Activated T-helper 2 cell treated with anti-CD3 and anti-CD28 coated beads, Interferon-gamma antibody, Interleukin-2, Interleukin-4, amounts not matched to agents 10 μg/mL and 5 μg/mL and 100 μg/mL, durations not matched to agents 14 hours and 24 hours and 36 hours (primary cell): ENCODE measurements around the gene XBP1. TPM values are rescaled to one million over a fixed set of nuclear protein-coding genes. Genes with fewer than 3 reads are reported as not detected.
"Not testable (repeated sequence)": the region's sequence is repeated elsewhere in the genome, so short reads cannot be mapped to it uniquely, and the experiment has no call there.

Source experiments
- DNase-seq: peaks from one replicate; pipeline ENCODE4 v3.0.0; 2021; ENCODE audit warnings: low spot score
- H3K27ac Mint-ChIP-seq: one replicate; pipeline ENCODE4 v1.8.0; 2021; ENCODE audit warnings: mixed read lengths
- H3K27me3 Mint-ChIP-seq: one replicate; pipeline ENCODE4 v1.8.0; 2021; ENCODE audit warnings: low read depth, mixed read lengths
- H3K36me3 Mint-ChIP-seq: one replicate; pipeline ENCODE4 v1.8.0; 2021; ENCODE audit warnings: low read depth, mixed read lengths
- H3K4me1 Mint-ChIP-seq: one replicate; pipeline ENCODE4 v1.8.0; 2021; ENCODE audit warnings: low read depth, mixed read lengths
- H3K4me3 Mint-ChIP-seq: one replicate; pipeline ENCODE4 v1.8.0; 2021; ENCODE audit warnings: low read depth, mild to moderate bottlenecking, moderate library complexity, mixed read lengths
- H3K9me3 Mint-ChIP-seq: one replicate; pipeline ENCODE4 v1.8.0; 2021; ENCODE audit warnings: mixed read lengths
- intact Hi-C: fragments of 100-400 bp; cut with micrococcal nuclease; formaldehyde crosslinking; loops from one replicate; pipeline ENCODE4 v1.15.1; 2023
- total RNA-seq: library from RNA; stranded (reverse); gene quantifications from 2 replicates; pipeline ENCODE4 v1.2.3, GENCODE V29; 2022

The XBP1 gene
- total RNA-seq, 1 donor from 2014 or later: 152 TPM

DNA sequence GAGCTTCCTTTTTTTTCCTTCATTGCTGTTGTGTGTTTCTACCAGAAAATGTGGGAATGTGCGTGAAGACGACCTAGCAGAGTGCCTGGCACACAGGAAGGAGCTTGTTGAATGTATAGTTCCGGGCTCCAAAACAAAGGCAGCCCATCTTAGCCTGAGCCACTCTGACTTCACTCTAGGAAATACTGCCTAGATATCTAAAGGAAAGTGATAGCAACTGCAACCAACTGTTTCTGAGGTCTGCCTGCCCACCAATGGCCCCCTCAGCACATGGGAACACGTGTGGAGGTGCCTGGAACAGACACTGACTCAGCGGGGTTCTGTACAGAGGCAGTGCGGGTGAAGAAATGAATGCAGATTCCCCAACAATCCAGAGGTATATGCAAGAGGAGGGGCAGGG is 14.7 kb upstream of the XBP1 start:
- Mint-ChIP-seq H3K27ac (peak overlapping the region; percentile 40), H3K27me3 (no peaks in the 10 kb centered on the region), H3K4me1 (peaks cover 77% of the 10 kb centered on the region), H3K36me3 (peaks cover 35% of the 10 kb centered on the region), H3K9me3 (no peaks in the 10 kb centered on the region), H3K4me3 (no peak overlapping the region)
- no peak for DNase-seq
- intact Hi-C loops: no loop called here

- Mint-ChIP-seq H3K36me3 (peaks cover 40% of the 10 kb centered on the region), H3K4me3 (no peak overlapping the region), H3K9me3 (no peaks in the 10 kb centered on the region), H3K27me3 (no peaks in the 10 kb centered on the region), H3K4me1 (peaks cover 79% of the 10 kb centered on the region), H3K27ac (peak overlapping the region; percentile 18)
- intact Hi-C loops: loop anchor here (5.0 kb wide), 1 partner anchor 93 kb away; no protein-coding TSS in a partner anchor
- no peak for DNase-seq
These were observed 13.6 kb upstream of the XBP1 start for GRCh38 chr22:28813772-28814518.

DNA sequence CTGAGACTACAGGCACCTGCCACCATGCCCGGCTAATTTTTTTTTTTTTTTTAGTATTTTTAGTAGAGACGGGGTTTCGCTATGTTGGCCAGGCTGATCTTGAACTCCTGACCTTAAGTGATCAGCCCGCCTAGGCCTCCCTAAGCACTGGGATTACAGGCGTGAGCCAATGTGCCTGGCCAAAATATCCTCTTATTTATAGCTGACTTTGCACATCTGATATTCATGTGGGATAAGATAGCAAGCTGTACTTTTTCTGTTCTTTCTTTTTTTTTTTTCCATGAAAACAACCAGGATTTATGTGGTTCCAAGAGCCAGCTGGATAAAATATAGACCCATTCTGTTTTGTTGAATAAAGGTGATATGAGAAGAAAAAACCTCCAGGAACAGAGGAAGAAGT is 12.1 kb upstream of the XBP1 start:
- Mint-ChIP-seq H3K4me3 (peak overlapping the region; percentile 59), H3K27me3 (no peaks in the 10 kb centered on the region), H3K27ac (peak overlapping the region; percentile 71), H3K9me3 (no peaks in the 10 kb centered on the region), H3K4me1 (peaks cover 71% of the 10 kb centered on the region), H3K36me3 (peaks cover 49% of the 10 kb centered on the region)
- intact Hi-C loops: loop anchor here (5.0 kb wide), 1 partner anchor 95 kb away; no protein-coding TSS in a partner anchor
- no peak for DNase-seq

GRCh38 chr22:28810821-28811491 is 10.6 kb upstream of the XBP1 start:
- DNase-seq: peak; percentile 50
- Mint-ChIP-seq H3K4me1 (peaks cover 69% of the 10 kb centered on the region), H3K4me3 (peak overlapping the region; percentile 59), H3K9me3 (no peaks in the 10 kb centered on the region), H3K36me3 (peaks cover 54% of the 10 kb centered on the region), H3K27ac (peak overlapping the region; percentile 82), H3K27me3 (no peaks in the 10 kb centered on the region)
- intact Hi-C loops: loop anchor here (1.0 to 5.0 kb wide), 3 partner anchors 12 to 96 kb away; partner anchors contain the start of gene CCDC117

DNA sequence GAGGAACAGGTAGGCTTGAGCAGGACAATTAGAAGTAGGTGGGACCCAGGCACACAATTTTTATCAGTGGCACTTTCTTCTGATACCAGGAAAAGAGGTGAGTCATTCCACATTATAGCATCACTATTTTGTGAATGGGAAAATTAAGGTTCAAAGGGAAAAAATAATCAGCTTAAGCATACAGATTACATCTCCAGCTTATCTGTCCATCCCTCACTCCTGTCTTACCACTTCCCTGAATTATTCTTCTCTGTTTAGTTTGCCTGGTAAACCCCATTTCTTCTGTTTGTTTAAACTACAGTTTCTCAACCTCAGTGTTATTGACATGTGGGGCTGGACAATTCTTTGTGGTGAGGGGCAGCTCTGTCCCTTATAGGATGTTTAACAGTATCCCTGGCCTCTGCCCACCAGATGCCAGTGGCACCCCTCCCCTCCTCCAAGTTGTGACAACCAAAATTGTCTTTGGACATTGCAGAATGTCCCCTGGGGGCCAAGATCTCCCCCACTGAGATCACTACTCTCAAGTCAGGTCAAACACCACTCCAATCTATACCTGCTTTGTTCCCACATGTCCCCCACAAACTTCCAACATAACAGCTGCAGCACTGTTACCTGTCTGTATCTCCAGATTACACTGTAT is 8.5 kb upstream of the XBP1 start:
- Mint-ChIP-seq H3K4me3 (peak overlapping the region; percentile 2), H3K36me3 (peaks cover 46% of the 10 kb centered on the region), H3K9me3 (no peaks in the 10 kb centered on the region), H3K4me1 (peaks cover 54% of the 10 kb centered on the region), H3K27me3 (no peaks in the 10 kb centered on the region), H3K27ac (peak overlapping the region; percentile 38)
- intact Hi-C loops: no loop called here
- no peak for DNase-seq

DNA sequence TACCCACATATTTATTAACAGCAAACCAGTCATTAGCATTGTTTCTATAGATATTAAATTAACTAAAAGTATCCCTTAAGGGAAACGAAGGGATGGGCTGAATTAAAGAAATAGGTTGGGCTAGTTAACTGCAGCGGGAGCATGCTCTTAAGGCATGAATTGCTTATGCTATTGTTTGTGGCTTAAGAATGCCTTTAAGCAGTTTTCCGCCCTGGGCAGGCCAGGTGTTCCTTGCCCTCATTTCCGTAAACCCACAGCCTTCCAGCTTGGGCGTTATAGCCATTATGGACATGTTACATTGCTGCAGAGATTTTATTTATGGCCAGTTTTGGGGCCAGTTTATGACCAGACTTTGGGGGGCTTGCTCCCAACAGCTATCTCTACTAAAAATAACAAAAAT is 5.1 kb upstream of the XBP1 start:
- Mint-ChIP-seq H3K36me3 (peaks cover 52% of the 10 kb centered on the region), H3K4me1 (peaks cover 36% of the 10 kb centered on the region)
- H3K9me3 Mint-ChIP-seq, DNase-seq, intact Hi-C loops, H3K4me3 Mint-ChIP-seq, H3K27ac Mint-ChIP-seq, H3K27me3 Mint-ChIP-seq: not testable (repeated sequence)

DNA sequence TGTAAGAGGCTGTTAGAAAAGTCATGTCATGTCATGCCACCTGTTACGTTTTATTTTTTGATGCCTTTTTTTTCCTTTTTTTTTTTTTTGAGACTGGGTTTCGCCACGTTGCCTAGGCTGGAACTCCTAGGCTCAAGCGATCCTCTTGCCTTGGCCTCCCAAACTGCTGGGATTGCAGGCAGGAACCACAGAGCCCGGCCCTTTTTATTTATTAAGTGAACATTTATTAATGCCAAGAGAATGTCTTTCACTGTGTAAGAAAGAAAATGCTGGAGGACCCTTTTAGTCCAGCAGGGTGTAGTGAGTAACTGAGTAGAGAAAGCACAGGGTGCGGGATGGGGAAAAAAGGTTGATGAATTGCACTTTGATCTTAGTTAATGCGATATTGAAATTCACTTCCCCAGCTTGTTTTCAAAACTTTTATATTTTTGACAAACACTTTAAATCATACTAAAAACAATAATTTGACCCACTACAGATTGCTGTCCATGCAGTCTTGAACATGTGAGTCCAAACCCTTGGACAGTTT is 2.3 kb upstream of the XBP1 start:
- no peaks in the 10 kb centered on the region for H3K9me3 Mint-ChIP-seq
- H3K4me3 Mint-ChIP-seq: peak overlapping the region; percentile 82
- intact Hi-C loops: no loop called here
- H3K4me1 Mint-ChIP-seq: peaks cover 23% of the 10 kb centered on the region
- no peaks in the 10 kb centered on the region for H3K27me3 Mint-ChIP-seq
- no peak for DNase-seq
- peak overlapping the region; percentile 83 for H3K27ac Mint-ChIP-seq
- peaks cover 57% of the 10 kb centered on the region for H3K36me3 Mint-ChIP-seq

DNA sequence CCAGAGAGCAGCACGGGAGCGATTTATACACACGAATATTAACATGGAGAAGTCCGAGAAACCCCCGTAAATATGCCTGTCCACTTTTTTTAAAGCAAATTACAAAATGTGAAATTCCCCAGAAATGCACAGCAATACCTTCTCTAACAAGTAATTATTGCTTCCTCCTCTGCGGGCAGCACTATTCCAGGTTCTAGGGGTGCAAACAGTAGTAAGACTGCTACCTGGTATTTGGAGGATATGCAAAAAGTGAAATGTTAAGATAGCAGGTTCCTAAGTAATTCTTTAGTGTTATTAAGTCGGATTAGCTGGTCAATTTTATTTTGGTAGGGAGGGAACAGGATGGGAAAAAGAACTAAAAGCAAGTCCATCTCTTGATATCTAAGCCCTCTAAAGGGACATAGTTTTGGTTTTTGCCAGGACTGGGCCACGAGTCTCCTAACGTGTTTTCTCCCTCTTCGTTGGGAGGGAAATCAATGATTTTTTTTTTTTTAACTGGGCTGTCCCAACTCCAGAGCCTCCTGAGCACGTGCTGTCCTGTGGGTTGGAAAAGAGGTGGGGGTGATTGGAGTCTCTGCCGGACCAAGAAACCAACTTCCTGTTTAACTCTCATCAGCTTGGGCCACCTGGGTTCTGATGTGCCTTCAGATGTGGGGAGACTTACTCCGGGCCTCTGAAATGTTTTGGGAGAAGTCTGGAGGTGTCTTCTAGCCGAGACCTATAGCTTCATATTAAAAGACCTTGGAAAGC is 1.7 kb upstream of the XBP1 start:
- peaks cover 62% of the 10 kb centered on the region for H3K36me3 Mint-ChIP-seq
- no peaks in the 10 kb centered on the region for H3K9me3 Mint-ChIP-seq
- H3K27me3 Mint-ChIP-seq: no peaks in the 10 kb centered on the region
- intact Hi-C loops: no loop called here
- peaks cover 25% of the 10 kb centered on the region for H3K4me1 Mint-ChIP-seq
- peak overlapping the region; percentile 83 for H3K27ac Mint-ChIP-seq
- H3K4me3 Mint-ChIP-seq: peak overlapping the region; percentile 82
- no peak for DNase-seq

- Mint-ChIP-seq H3K4me3 (peak overlapping the region; percentile 99), H3K4me1 (peaks cover 43% of the 10 kb centered on the region), H3K27ac (peak overlapping the region; percentile 97), H3K9me3 (no peaks in the 10 kb centered on the region), H3K27me3 (no peaks in the 10 kb centered on the region), H3K36me3 (peaks cover 71% of the 10 kb centered on the region)
- no peak for DNase-seq
- intact Hi-C loops: loop anchor here (1.0 to 5.0 kb wide), 5 partner anchors 12 to 468 kb away; partner anchors contain the start of genes CHEK2, EWSR1 and RHBDD3
These were observed 612 bp downstream of the XBP1 start for GRCh38 chr22:28799606-28800307.

GRCh38 chr22:28798810-28799605 is 1.4 kb downstream of the XBP1 start:
- no peak for DNase-seq
- peaks cover 73% of the 10 kb centered on the region for H3K36me3 Mint-ChIP-seq
- peak overlapping the region; percentile 97 for H3K27ac Mint-ChIP-seq
- intact Hi-C loops: loop anchor here (1.0 to 5.0 kb wide), 5 partner anchors 12 to 468 kb away; partner anchors contain the start of genes CHEK2, EWSR1 and RHBDD3
- peak overlapping the region; percentile 99 for H3K4me3 Mint-ChIP-seq
- no peaks in the 10 kb centered on the region for H3K27me3 Mint-ChIP-seq
- peaks cover 49% of the 10 kb centered on the region for H3K4me1 Mint-ChIP-seq
- H3K9me3 Mint-ChIP-seq: no peaks in the 10 kb centered on the region
